Caco-2 (cell line): ENCODE data around the gene SCAP. TPM values are rescaled to one million over a fixed set of nuclear protein-coding genes. Genes with fewer than 3 reads are reported as not detected.

Source experiments
- BruUV-seq: library from RNA; stranded (reverse); fragments of 400-500 nt; replicated peaks from 2 replicates; lab custom pipeline; 2021; lab: Mats Ljungman, UMichigan
- CTCF ChIA-PET: fragments of 300-600 bp; sonication (Branson Sonifier 250); formaldehyde crosslinking; loops from one replicate; lab custom pipeline; 2022; ENCODE audit warnings: antibody characterized with exemption; lab: Charles Lee
- POLR2A ChIA-PET: fragments of 300-600 bp; sonication (Branson Sonifier 250); formaldehyde crosslinking; loops from one replicate; lab custom pipeline; 2022; ENCODE audit warnings: antibody characterized with exemption; lab: Charles Lee
- DNase-seq, 2 experiments: peaks; one replicate each; pipeline versions ENCODE4 v3.0.0 to v3.0.0-alpha.2; 2020 to 2022
- H3K27me3 ChIP-seq: replicated peaks from 2 replicates; pipeline ENCODE4 v1.6.0; 2011; ENCODE audit warnings: low read length; ENCODE audit not compliant: control insufficient read depth, insufficient read depth
- H3K36me3 ChIP-seq: 2 replicates; pipeline ENCODE4 v1.5.1; 2011; ENCODE audit warnings: low read length; ENCODE audit not compliant: control insufficient read depth, insufficient read depth
- H3K4me1 ChIP-seq: fragments of 250-450 bp; sonication (Bioruptor Pico); 2 replicates; pipeline ENCODE4 v1.5.1; 2020; ENCODE audit warnings: mild to moderate bottlenecking
- H3K4me3 ChIP-seq: 2 replicates; pipeline ENCODE4 v1.5.1; 2011; ENCODE audit warnings: low read depth, mild to moderate bottlenecking, control low read depth, low read length
- H3K9me3 ChIP-seq: fragments of 250-450 bp; sonication (Bioruptor Pico); 2 replicates; pipeline ENCODE4 v1.5.1; 2020; ENCODE audit warnings: mild to moderate bottlenecking, moderate library complexity
- H3K27ac Mint-ChIP-seq: one replicate; pipeline ENCODE4 v1.8.0; 2022; ENCODE audit warnings: mixed read lengths; ENCODE audit not compliant: unreplicated experiment
- H3K27me3 Mint-ChIP-seq: one replicate; pipeline ENCODE4 v1.8.0; 2022; ENCODE audit warnings: mixed read lengths; ENCODE audit not compliant: insufficient read depth, unreplicated experiment
- H3K36me3 Mint-ChIP-seq: one replicate; pipeline ENCODE4 v1.8.0; 2022; ENCODE audit warnings: mild to moderate bottlenecking, mixed read lengths; ENCODE audit not compliant: insufficient read depth, unreplicated experiment
- H3K4me1 Mint-ChIP-seq: one replicate; pipeline ENCODE4 v1.8.0; 2022; ENCODE audit warnings: low read depth, mixed read lengths; ENCODE audit not compliant: unreplicated experiment
- H3K4me3 Mint-ChIP-seq: one replicate; pipeline ENCODE4 v1.8.0; 2022; ENCODE audit warnings: mild to moderate bottlenecking, moderate library complexity, mixed read lengths; ENCODE audit not compliant: unreplicated experiment
- H3K9me3 Mint-ChIP-seq: one replicate; pipeline ENCODE4 v1.8.0; 2022; ENCODE audit warnings: mixed read lengths; ENCODE audit not compliant: unreplicated experiment
- intact Hi-C: fragments of 100-400 bp; cut with micrococcal nuclease; formaldehyde crosslinking; loops from one replicate; pipeline ENCODE4 v1.10.0; 2022; ENCODE audit not compliant: unreplicated experiment
- total RNA-seq: library from RNA; stranded (reverse); gene quantifications from 2 replicates; pipeline ENCODE4 v1.2.3, GENCODE V29; 2022
- TF ChIP-seq, protein P1 (sequence below), 2 experiments: fragments of 200-600 bp in 1 of 2; IDR thresholded peaks; 1 replicate in 1 of 2; 2 replicates in 1 of 2; pipeline versions ENCODE4 v1.5.1 to v1.8.0; 2011 to 2022; ENCODE audit warnings: antibody characterized with exemption in 1 of 2, control low read depth in 1 of 2, inconsistent platforms in 1 of 2, low read depth in 1 of 2, low read length in 1 of 2, mild to moderate bottlenecking in 1 of 2, moderate library complexity in 1 of 2; ENCODE audit not compliant: insufficient read depth in 1 of 2, severe bottlenecking in 1 of 2, unreplicated experiment in 1 of 2

The SCAP gene
- total RNA-seq, 1 experiment from 2014 or later = 115 TPM

DNA sequence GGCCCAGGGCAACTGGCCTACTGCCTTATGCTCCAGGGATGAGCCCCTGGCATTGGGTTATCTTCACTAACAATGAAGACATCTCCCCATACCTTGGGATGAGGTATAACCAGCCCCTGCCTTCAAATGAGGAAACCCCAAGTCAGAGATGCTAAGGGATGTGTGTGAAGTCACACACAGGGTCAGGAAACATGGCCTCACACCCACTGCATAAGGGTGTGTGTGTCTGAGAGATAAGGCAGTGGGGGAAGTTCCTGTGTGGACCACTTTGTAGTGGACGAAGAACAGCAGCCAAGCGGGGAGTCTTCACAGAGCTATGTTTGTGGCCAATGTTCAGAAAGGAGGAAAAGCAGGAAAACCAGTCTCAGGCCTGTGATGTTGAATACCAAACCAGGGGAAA lies 27.3 kb upstream of the SCAP start:
- DNase-seq = no peak
- H3K9me3 ChIP-seq = no peaks in the 10 kb centered on the region
- TF ChIP-seq, protein P1, sequence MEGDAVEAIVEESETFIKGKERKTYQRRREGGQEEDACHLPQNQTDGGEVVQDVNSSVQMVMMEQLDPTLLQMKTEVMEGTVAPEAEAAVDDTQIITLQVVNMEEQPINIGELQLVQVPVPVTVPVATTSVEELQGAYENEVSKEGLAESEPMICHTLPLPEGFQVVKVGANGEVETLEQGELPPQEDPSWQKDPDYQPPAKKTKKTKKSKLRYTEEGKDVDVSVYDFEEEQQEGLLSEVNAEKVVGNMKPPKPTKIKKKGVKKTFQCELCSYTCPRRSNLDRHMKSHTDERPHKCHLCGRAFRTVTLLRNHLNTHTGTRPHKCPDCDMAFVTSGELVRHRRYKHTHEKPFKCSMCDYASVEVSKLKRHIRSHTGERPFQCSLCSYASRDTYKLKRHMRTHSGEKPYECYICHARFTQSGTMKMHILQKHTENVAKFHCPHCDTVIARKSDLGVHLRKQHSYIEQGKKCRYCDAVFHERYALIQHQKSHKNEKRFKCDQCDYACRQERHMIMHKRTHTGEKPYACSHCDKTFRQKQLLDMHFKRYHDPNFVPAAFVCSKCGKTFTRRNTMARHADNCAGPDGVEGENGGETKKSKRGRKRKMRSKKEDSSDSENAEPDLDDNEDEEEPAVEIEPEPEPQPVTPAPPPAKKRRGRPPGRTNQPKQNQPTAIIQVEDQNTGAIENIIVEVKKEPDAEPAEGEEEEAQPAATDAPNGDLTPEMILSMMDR (IDR thresholded peaks at IDR 0.05; ENCODE audit: insufficient read depth in 1 of 2, low read depth in 1 of 2, low read length in 1 of 2, severe bottlenecking in 1 of 2, unreplicated experiment in 1 of 2) = no peak
- H3K4me3 ChIP-seq = no peak overlapping the region
- POLR2A ChIA-PET = no interaction called here
- Mint-ChIP-seq H3K9me3 (no peaks in the 10 kb centered on the region), H3K27ac (no peak overlapping the region), H3K36me3 (peaks cover 48% of the 10 kb centered on the region), H3K4me3 (no peak overlapping the region), H3K27me3 (no peaks in the 10 kb centered on the region), H3K4me1 (no peaks in the 10 kb centered on the region)
- CTCF ChIA-PET = no interaction called here
- no peaks in the 10 kb centered on the region for H3K27me3 ChIP-seq
- BruUV-seq = no TSS peak
- intact Hi-C loops = no loop called here
- H3K36me3 ChIP-seq = no peaks in the 10 kb centered on the region; the same call in 1 of the 2 replicates
- H3K4me1 ChIP-seq = no peaks in the 10 kb centered on the region

DNA sequence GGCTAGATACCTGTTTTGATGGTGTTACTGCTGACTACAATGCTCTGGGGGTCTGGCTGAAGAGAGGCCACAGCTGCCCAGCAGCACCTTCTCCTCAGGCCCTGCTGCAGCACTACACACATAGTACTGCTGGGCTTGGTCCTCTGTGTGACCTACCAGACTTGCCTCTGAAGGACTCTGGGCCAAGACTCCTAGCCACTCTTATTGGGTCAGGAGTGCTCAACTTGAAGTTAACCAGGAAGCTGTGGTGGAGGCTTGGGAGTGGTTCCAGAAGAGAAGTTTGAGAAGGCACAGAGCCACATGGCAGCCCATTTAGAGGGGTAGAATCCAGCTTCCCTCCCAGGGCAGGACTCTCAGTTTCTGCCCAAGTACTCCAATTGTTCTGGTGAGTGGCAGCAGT lies 21.2 kb upstream of the SCAP start:
- Histone ChIP-seq H3K4me3 (no peak overlapping the region), H3K36me3 (peaks cover 2% of the 10 kb centered on the region; the same call in 1 of the 2 replicates), H3K4me1 (no peaks in the 10 kb centered on the region), H3K27me3 (no peaks in the 10 kb centered on the region), H3K9me3 (no peaks in the 10 kb centered on the region)
- ChIA-PET POLR2A (no interaction called here), CTCF (no interaction called here)
- no TSS peak for BruUV-seq
- no peak overlapping the region for H3K4me3 Mint-ChIP-seq
- H3K4me1 Mint-ChIP-seq = no peaks in the 10 kb centered on the region
- no peaks in the 10 kb centered on the region for H3K9me3 Mint-ChIP-seq
- H3K27me3 Mint-ChIP-seq = no peaks in the 10 kb centered on the region
- TF ChIP-seq, protein P1 (IDR thresholded peaks at IDR 0.05; ENCODE audit: insufficient read depth in 1 of 2, low read depth in 1 of 2, low read length in 1 of 2, severe bottlenecking in 1 of 2, unreplicated experiment in 1 of 2) = no peak
- intact Hi-C loops = no loop called here
- DNase-seq = no peak
- no peak overlapping the region for H3K27ac Mint-ChIP-seq
- peaks cover 44% of the 10 kb centered on the region for H3K36me3 Mint-ChIP-seq

DNA sequence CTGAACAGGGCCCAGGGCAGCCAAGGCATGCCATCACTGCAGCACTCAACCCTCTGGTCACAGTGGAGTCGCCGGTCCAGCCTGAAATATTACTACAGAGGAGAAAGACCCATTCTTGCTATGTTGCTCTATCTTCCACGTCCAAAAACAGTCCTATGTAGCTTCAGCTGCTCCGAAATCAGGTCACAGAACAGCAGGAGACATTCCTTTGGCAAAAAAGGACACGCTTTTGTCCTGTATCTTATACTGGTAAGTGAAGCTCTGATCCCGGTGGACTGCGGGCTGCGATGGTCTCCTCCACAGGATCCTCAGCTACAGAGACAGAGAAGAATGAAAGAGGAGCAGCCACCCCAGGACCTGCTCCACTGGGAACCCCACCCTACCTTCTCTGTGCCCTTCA lies 20.1 kb upstream of the SCAP start:
- Mint-ChIP-seq H3K27me3 (no peaks in the 10 kb centered on the region), H3K9me3 (no peaks in the 10 kb centered on the region), H3K4me3 (no peak overlapping the region), H3K27ac (no peak overlapping the region), H3K4me1 (no peaks in the 10 kb centered on the region), H3K36me3 (peaks cover 39% of the 10 kb centered on the region)
- Histone ChIP-seq H3K9me3 (no peaks in the 10 kb centered on the region), H3K27me3 (no peaks in the 10 kb centered on the region), H3K4me1 (no peaks in the 10 kb centered on the region), H3K4me3 (no peak overlapping the region), H3K36me3 (peaks cover 2% of the 10 kb centered on the region; the same call in 1 of the 2 replicates)
- CTCF ChIA-PET = no interaction called here
- POLR2A ChIA-PET = no interaction called here
- no peak for DNase-seq
- BruUV-seq = no TSS peak
- TF ChIP-seq, protein P1 (IDR thresholded peaks at IDR 0.05; ENCODE audit: insufficient read depth in 1 of 2, low read depth in 1 of 2, low read length in 1 of 2, severe bottlenecking in 1 of 2, unreplicated experiment in 1 of 2) = no peak
- intact Hi-C loops = no loop called here
